Measurements from ENCODE around the gene PTPRE.

DNA sequence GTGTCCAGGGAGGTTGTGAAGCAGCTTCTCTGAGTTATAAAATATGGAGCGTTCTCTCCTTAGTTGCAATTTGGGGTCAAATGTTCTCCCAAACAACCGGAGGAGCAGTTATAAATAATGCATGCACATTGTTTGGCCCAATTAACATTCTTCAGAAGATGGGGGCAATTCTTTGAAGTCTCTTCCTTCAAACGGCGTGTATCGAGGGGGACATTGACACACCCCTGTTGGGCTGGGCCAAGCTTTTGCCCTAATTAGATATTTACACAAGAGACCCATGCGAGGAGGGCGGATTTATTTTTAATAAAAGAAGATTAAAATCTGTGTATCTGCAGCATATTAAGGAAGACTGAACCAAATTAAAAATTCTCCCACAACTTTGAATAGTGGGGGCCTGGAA is 107.3 kb downstream of the PTPRE start:
- TF ChIP-seq POLR2AphosphoS5 (IDR thresholded peaks at IDR 0.05; ENCODE audit: low read depth, low read length) (no peak), TAF1 (IDR thresholded peaks at IDR 0.05; ENCODE audit: low read depth, low read length) (no peak), POLR2A (IDR thresholded peaks at IDR 0.05; ENCODE audit: low read depth, low read length) (no peak), PAX5 (IDR thresholded peaks at IDR 0.05; ENCODE audit: insufficient read depth, low read length, severe bottlenecking) (no peak)
